SK-N-SH treated with all-trans-retinoic acid at 6 μM for 48 hours (cell line): ENCODE data around the gene VWA5B2.

ENCODE experiments used
- ARNTL ChIP-seq: fragments of 450-650 bp; formaldehyde crosslinking; IDR thresholded peaks from 2 replicates; pipeline ENCODE4 v1.5.0; 2020; ENCODE audit warnings: low read depth, mild to moderate bottlenecking, moderate library complexity, borderline replicate concordance
- OSR1 ChIP-seq: fragments of 250-450 bp; sonication (Bioruptor Pico); IDR thresholded peaks from 2 replicates; pipeline ENCODE4 v1.8.0; 2022; ENCODE audit warnings: moderate library complexity, mild to moderate bottlenecking, inconsistent platforms
- PATZ1 ChIP-seq: fragments of 250-450 bp; sonication (Bioruptor Pico); IDR thresholded peaks from 2 replicates; pipeline ENCODE4 v1.8.0; 2020; ENCODE audit warnings: mild to moderate bottlenecking, moderate library complexity, borderline replicate concordance
- PPARA ChIP-seq: fragments of 250-450 bp; sonication (Bioruptor Pico); IDR thresholded peaks from 2 replicates; pipeline ENCODE4 v1.5.0; 2020; ENCODE audit warnings: mild to moderate bottlenecking, borderline replicate concordance

- TF ChIP-seq PATZ1 (CRISPR knock-in tag): no peak
- no peak for TF ChIP-seq OSR1 (CRISPR knock-in tag)
- no peak for TF ChIP-seq ARNTL (CRISPR knock-in tag)
- TF ChIP-seq PPARA (CRISPR knock-in tag): no peak
Measured at GRCh38 chr3:184229394-184230080, at the start of gene VWA5B2.
